Ammon's horn (tissue), 1 donor: ENCODE data around the gene HBZ.
"Not testable (repeated sequence)": the region's sequence is repeated elsewhere in the genome, so short reads cannot be mapped to it uniquely, and the experiment has no call there.

Source experiments
- DNase-seq: peaks from one replicate; pipeline ENCODE4 v3.0.0-alpha.2; 2016; ENCODE audit warnings: low spot score

The HBZ gene

GRCh38 chr16:138049-138417 lies 14.4 kb upstream of the HBZ start:
- DNase-seq, result no peak

GRCh38 chr16:140175-140857 lies 12.1 kb upstream of the HBZ start:
- no peak for DNase-seq

GRCh38 chr16:142405-142967 lies 10.0 kb upstream of the HBZ start:
- peak; percentile 35 for DNase-seq

GRCh38 chr16:143047-143446 lies 9.4 kb upstream of the HBZ start:
- DNase-seq, result no peak

- DNase-seq, result no peak
Observed at GRCh38 chr16:143456-143855, 9.0 kb upstream of the HBZ start.

GRCh38 chr16:144797-145252 lies 7.6 kb upstream of the HBZ start:
- DNase-seq, result no peak

GRCh38 chr16:146646-147045 lies 5.8 kb upstream of the HBZ start:
- DNase-seq, result no peak

- no peak for DNase-seq
Observed at GRCh38 chr16:149024-149660, 3.3 kb upstream of the HBZ start.

- DNase-seq, result not testable (repeated sequence)
Observed at GRCh38 chr16:153129-153521, 681 bp downstream of the HBZ start.

- DNase-seq, result not testable (repeated sequence)
Observed at GRCh38 chr16:153550-154216, 1.2 kb downstream of the HBZ start.

- DNase-seq, result no peak
Observed at GRCh38 chr16:154217-155030, 2.0 kb downstream of the HBZ start.

- no peak for DNase-seq
Observed at GRCh38 chr16:155031-155398, 2.6 kb downstream of the HBZ start.

- DNase-seq, result no peak
Observed at GRCh38 chr16:159136-159849, 6.8 kb downstream of the HBZ start.

GRCh38 chr16:160242-160641 lies 7.8 kb downstream of the HBZ start:
- DNase-seq, result not testable (repeated sequence)

- DNase-seq, result no peak
Observed at GRCh38 chr16:160691-161190, 8.3 kb downstream of the HBZ start.

- no peak for DNase-seq
Observed at GRCh38 chr16:162271-162991, 10.0 kb downstream of the HBZ start.

GRCh38 chr16:163139-163538 lies 10.7 kb downstream of the HBZ start:
- not testable (repeated sequence) for DNase-seq

GRCh38 chr16:163696-164095 lies 11.3 kb downstream of the HBZ start:
- not testable (repeated sequence) for DNase-seq

GRCh38 chr16:164134-164823 lies 11.8 kb downstream of the HBZ start:
- DNase-seq, result not testable (repeated sequence)
